Neural progenitor cell (in vitro differentiated cells): Measurements from ENCODE around the gene KLK7. TPM values are rescaled to one million over a fixed set of nuclear protein-coding genes. Genes with fewer than 3 reads are reported as not detected.
A peak's percentile ranks its signal among the peaks of the same experiment; 100 is the strongest.

ENCODE experiments used
- DNase-seq: peaks from one replicate; pipeline ENCODE4 v3.0.0-alpha.2; 2016; ENCODE audit warnings: low spot score
- H2AFZ ChIP-seq: fragments of 200-600 bp; sonication (generic); replicated peaks from 2 replicates; pipeline ENCODE4 v1.6.1; 2016; ENCODE audit warnings: antibody characterized with exemption
- H3F3A ChIP-seq: fragments of 200-600 bp; sonication (generic); 2 replicates; pipeline ENCODE4 v1.6.1; 2016; ENCODE audit warnings: antibody characterized with exemption, low read depth
- H3K27ac ChIP-seq: fragments of 200-600 bp; sonication (generic); 2 replicates; pipeline ENCODE4 v1.5.1; 2016; ENCODE audit warnings: mild to moderate bottlenecking
- H3K27me3 ChIP-seq: fragments of 200-600 bp; sonication (generic); 2 replicates; pipeline ENCODE4 v1.6.1; 2016; ENCODE audit warnings: mild to moderate bottlenecking, moderate library complexity
- H3K36me3 ChIP-seq: fragments of 200-600 bp; sonication (generic); 2 replicates; pipeline ENCODE4 v1.5.1; 2016
- H3K4me1 ChIP-seq: fragments of 200-600 bp; sonication (generic); 2 replicates; pipeline ENCODE4 v1.6.1; 2016; ENCODE audit warnings: mixed run types
- H3K4me2 ChIP-seq: fragments of 200-600 bp; sonication (generic); 2 replicates; pipeline ENCODE4 v1.6.1; 2016
- H3K4me3 ChIP-seq: fragments of 200-600 bp; sonication (generic); 2 replicates; pipeline ENCODE4 v1.5.1; 2016
- H3K79me2 ChIP-seq: fragments of 200-600 bp; sonication (generic); 2 replicates; pipeline ENCODE4 v1.6.1; 2016; ENCODE audit warnings: low read depth
- H3K9ac ChIP-seq: fragments of 200-600 bp; sonication (generic); 2 replicates; pipeline ENCODE4 v1.6.1; 2016
- H3K9me3 ChIP-seq: fragments of 200-600 bp; sonication (generic); 2 replicates; pipeline ENCODE4 v1.5.1; 2016; ENCODE audit warnings: low read depth
- H4K20me1 ChIP-seq: fragments of 200-600 bp; sonication (generic); 2 replicates; pipeline ENCODE4 v1.6.1; 2016; ENCODE audit warnings: low read depth
- H3K27ac Mint-ChIP-seq: 3 replicates; pipeline ENCODE4 v1.8.0; 2021; ENCODE audit warnings: mixed read lengths
- H3K27me3 Mint-ChIP-seq: 2 replicates; pipeline ENCODE4 v1.8.0; 2022; ENCODE audit warnings: low read depth, mild to moderate bottlenecking, inconsistent platforms, moderate library complexity, mixed read lengths; ENCODE audit not compliant: insufficient read depth
- H3K36me3 Mint-ChIP-seq: 3 replicates; pipeline ENCODE4 v1.8.0; 2021; ENCODE audit warnings: mixed read lengths
- H3K4me1 Mint-ChIP-seq: 3 replicates; pipeline ENCODE4 v1.8.0; 2021; ENCODE audit warnings: mixed read lengths
- H3K4me3 Mint-ChIP-seq: 3 replicates; pipeline ENCODE4 v1.8.0; 2021; ENCODE audit warnings: mild to moderate bottlenecking, moderate library complexity, mixed read lengths
- H3K9me3 Mint-ChIP-seq: 3 replicates; pipeline ENCODE4 v1.8.0; 2020; ENCODE audit warnings: mixed read lengths
- CTCF ChIP-seq: fragments of 200-600 bp; sonication (generic); IDR thresholded peaks from 2 replicates; pipeline ENCODE4 v1.5.1; 2017; ENCODE audit warnings: antibody characterized with exemption, mild to moderate bottlenecking
- EZH2 ChIP-seq: fragments of 200-600 bp; sonication (generic); IDR thresholded peaks from 2 replicates; pipeline ENCODE4 v1.6.1; 2017; ENCODE audit warnings: antibody characterized with exemption, mild to moderate bottlenecking, moderate library complexity
- EZH2phosphoT487 ChIP-seq: fragments of 200-600 bp; sonication (generic); IDR thresholded peaks from 2 replicates; pipeline ENCODE4 v1.6.1; 2017; ENCODE audit warnings: antibody characterized with exemption
- total RNA-seq: library from RNA; depleted of rRNA; stranded (reverse); fragments of >200 nt; gene quantifications from 2 replicates; pipeline ENCODE4 v1.2.3, GENCODE V29; 2015; ENCODE audit warnings: low replicate concordance

Gene KLK7
- total RNA-seq, 1 donor from 2014 or later: 0.36 TPM

GRCh38 chr19:51005248-51005647 lies 21.5 kb upstream of the KLK7 start:
- Histone ChIP-seq H3K36me3 (no peaks in the 10 kb centered on the region), H3K4me3 (no peak overlapping the region), H3K9me3 (no peaks in the 10 kb centered on the region), H3F3A (no peaks in the 10 kb centered on the region), H4K20me1 (no peaks in the 10 kb centered on the region), H3K27ac (no peak overlapping the region), H3K9ac (no peak overlapping the region), H3K4me1 (peaks cover 11% of the 10 kb centered on the region), H3K27me3 (peaks cover 47% of the 10 kb centered on the region), H2AFZ (no peak overlapping the region), H3K79me2 (no peaks in the 10 kb centered on the region), H3K4me2 (no peak overlapping the region)
- Mint-ChIP-seq H3K4me1 (peaks cover 17% of the 10 kb centered on the region), H3K4me3 (no peak overlapping the region), H3K9me3 (no peaks in the 10 kb centered on the region), H3K27ac (no peak overlapping the region), H3K27me3 (peaks cover 15% of the 10 kb centered on the region), H3K36me3 (no peaks in the 10 kb centered on the region)
- TF ChIP-seq CTCF: no peak
- TF ChIP-seq EZH2: no peak
- DNase-seq: no peak

- Histone ChIP-seq H3K4me3 (no peak overlapping the region), H3K9me3 (no peaks in the 10 kb centered on the region), H3K79me2 (no peaks in the 10 kb centered on the region), H3K36me3 (no peaks in the 10 kb centered on the region), H2AFZ (no peak overlapping the region), H3K4me1 (peaks cover 11% of the 10 kb centered on the region), H3K27ac (no peak overlapping the region), H3K9ac (no peak overlapping the region), H4K20me1 (no peaks in the 10 kb centered on the region), H3F3A (no peaks in the 10 kb centered on the region), H3K4me2 (no peak overlapping the region), H3K27me3 (peaks cover 37% of the 10 kb centered on the region)
- H3K27ac Mint-ChIP-seq: no peak overlapping the region
- peaks cover 17% of the 10 kb centered on the region for H3K4me1 Mint-ChIP-seq
- no peak overlapping the region for H3K4me3 Mint-ChIP-seq
- no peaks in the 10 kb centered on the region for H3K9me3 Mint-ChIP-seq
- H3K36me3 Mint-ChIP-seq: no peaks in the 10 kb centered on the region
- no peak for TF ChIP-seq EZH2
- no peak for TF ChIP-seq EZH2phosphoT487
- TF ChIP-seq CTCF: no peak
- DNase-seq: no peak
- peaks cover 19% of the 10 kb centered on the region for H3K27me3 Mint-ChIP-seq
Observed at GRCh38 chr19:51003316-51003715, 19.6 kb upstream of the KLK7 start.

- peaks cover 17% of the 10 kb centered on the region for H3K4me1 Mint-ChIP-seq
- Histone ChIP-seq H3K4me2 (no peak overlapping the region), H4K20me1 (no peaks in the 10 kb centered on the region), H3K36me3 (no peaks in the 10 kb centered on the region), H3K79me2 (no peaks in the 10 kb centered on the region), H3F3A (no peaks in the 10 kb centered on the region), H3K4me3 (no peak overlapping the region), H2AFZ (no peak overlapping the region), H3K9ac (no peak overlapping the region), H3K27ac (no peak overlapping the region), H3K9me3 (no peaks in the 10 kb centered on the region), H3K4me1 (peaks cover 11% of the 10 kb centered on the region), H3K27me3 (peaks cover 33% of the 10 kb centered on the region)
- no peak overlapping the region for H3K4me3 Mint-ChIP-seq
- no peak for TF ChIP-seq CTCF
- no peak for TF ChIP-seq EZH2
- no peak for TF ChIP-seq EZH2phosphoT487
- H3K27me3 Mint-ChIP-seq: peaks cover 19% of the 10 kb centered on the region
- DNase-seq: peak; percentile 74
- no peaks in the 10 kb centered on the region for H3K9me3 Mint-ChIP-seq
- no peaks in the 10 kb centered on the region for H3K36me3 Mint-ChIP-seq
- H3K27ac Mint-ChIP-seq: no peak overlapping the region
Observed at GRCh38 chr19:51002542-51003311, 19.0 kb upstream of the KLK7 start.
